Fibroblast of lung (primary cell): ENCODE measurements around the gene FAM221B.

ENCODE experiments used
- CTCF ChIP-seq, 2 donors: IDR thresholded peaks in 1 of 2; conservative IDR thresholded peaks in 1 of 2; 1 replicate in 1 of 2; 2 replicates in 1 of 2; pipeline ENCODE4 v1.5.1; 2011 to 2012; ENCODE audit warnings: low read length in 2 of 2, control low read depth in 1 of 2, inconsistent platforms in 1 of 2, low read depth in 1 of 2, mild to moderate bottlenecking in 1 of 2
- EZH2 ChIP-seq: IDR thresholded peaks from 2 replicates; pipeline ENCODE4 v1.5.1; 2012; ENCODE audit warnings: low read length, control low read depth, mild to moderate bottlenecking; ENCODE audit errors: missing control alignments

DNA sequence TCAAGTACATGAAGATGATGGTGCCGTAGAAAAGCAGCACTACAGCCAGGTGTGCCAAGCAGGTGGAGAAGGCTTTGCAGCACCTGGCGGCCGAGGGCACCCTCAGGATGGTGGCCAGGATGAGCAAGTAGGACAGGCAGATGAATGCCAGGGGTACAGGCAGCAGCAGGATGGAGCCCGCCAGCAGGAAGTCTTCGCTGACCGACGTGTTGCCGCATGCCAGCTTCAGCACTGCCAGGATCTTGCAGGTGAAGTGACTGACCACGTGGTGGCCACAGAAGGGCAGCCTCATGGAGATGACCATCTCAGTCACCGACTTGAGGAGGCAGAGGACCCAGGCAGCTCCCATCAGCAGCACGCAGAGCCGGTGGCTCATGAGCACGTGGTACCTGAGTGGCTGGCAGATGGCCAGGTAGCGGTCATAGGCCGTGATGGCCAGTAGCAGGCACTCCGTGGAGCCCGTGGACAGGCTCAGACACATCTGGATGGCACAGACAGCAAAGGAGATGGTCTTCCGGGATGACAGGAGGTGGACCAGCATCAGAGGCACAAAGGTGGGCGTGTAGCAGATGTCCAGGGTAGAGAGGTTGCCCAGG is 41.2 kb upstream of the FAM221B start:
- TF ChIP-seq CTCF (conservative IDR thresholded peaks at IDR 0.05 in 1 of 2, IDR thresholded peaks at IDR 0.05 in 1 of 2; ENCODE audit: low read depth in 1 of 2, low read length in 2 of 2): no peak
- TF ChIP-seq EZH2: no peak
